ENCODE data around the gene AMH. TPM values are rescaled to one million over a fixed set of nuclear protein-coding genes. Genes with fewer than 3 reads are reported as not detected.

Gene AMH
- total RNA-seq, 1 experiment from 2014 or later, result 5.0 TPM

DNA sequence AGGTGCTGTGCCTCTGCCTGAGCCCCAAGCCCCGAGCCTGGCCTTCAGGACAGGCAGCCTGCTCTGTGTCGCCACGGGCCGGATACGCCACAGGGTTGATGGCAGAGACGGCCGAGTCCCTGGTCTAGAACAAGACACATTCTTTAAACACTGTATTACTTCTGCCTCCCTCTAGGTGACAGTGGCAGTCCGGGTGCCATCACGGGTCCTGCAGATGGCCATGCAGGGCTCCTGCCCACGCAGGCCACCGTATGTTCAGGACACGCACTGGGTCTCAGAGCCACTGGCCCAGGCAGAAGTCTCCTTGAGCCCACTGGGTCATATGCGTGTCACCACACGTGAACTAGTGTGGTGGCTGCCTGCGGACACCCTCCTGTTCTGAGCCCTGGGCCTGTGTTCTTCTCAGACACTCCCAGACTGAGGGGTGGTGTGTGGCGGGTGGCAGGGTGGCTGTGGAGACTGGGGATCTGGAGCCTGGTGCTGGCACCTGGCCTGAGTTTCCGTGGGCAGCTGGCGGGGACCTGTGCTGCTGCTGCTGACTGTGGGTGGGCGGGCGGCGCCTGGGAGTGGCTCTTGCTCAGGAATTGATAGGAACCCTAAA, 17.4 kb upstream of the AMH start:
- no peak overlapping the region for H3K4me3 Mint-ChIP-seq (ENCODE audit: low read depth, unreplicated experiment)
- peak; percentile 15 for DNase-seq
- intact Hi-C loops (cut with micrococcal nuclease; ENCODE audit: unreplicated experiment), result loop anchor here (10.0 kb wide), 1 partner anchor 77 kb away; the partner anchor contains the start of gene AP3D1
- CTCF ChIA-PET, result interaction anchor here (0.6 to 0.7 kb wide), 3 partner anchors 74 to 237 kb away, joined by 3 to 4 read pairs (median 4); no protein-coding TSS in a partner anchor
- TF ChIP-seq, protein P1, sequence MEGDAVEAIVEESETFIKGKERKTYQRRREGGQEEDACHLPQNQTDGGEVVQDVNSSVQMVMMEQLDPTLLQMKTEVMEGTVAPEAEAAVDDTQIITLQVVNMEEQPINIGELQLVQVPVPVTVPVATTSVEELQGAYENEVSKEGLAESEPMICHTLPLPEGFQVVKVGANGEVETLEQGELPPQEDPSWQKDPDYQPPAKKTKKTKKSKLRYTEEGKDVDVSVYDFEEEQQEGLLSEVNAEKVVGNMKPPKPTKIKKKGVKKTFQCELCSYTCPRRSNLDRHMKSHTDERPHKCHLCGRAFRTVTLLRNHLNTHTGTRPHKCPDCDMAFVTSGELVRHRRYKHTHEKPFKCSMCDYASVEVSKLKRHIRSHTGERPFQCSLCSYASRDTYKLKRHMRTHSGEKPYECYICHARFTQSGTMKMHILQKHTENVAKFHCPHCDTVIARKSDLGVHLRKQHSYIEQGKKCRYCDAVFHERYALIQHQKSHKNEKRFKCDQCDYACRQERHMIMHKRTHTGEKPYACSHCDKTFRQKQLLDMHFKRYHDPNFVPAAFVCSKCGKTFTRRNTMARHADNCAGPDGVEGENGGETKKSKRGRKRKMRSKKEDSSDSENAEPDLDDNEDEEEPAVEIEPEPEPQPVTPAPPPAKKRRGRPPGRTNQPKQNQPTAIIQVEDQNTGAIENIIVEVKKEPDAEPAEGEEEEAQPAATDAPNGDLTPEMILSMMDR (IDR thresholded peaks at IDR 0.05; ENCODE audit: unreplicated experiment), result no peak
- BruUV-seq (replicated peaks), result no TSS peak
- no peak overlapping the region for H3K27ac Mint-ChIP-seq (ENCODE audit: unreplicated experiment)
- no peaks in the 10 kb centered on the region for H3K27me3 Mint-ChIP-seq (ENCODE audit: unreplicated experiment)
- no peaks in the 10 kb centered on the region for H3K9me3 Mint-ChIP-seq (ENCODE audit: low read depth, unreplicated experiment)
- no peaks in the 10 kb centered on the region for H3K4me1 Mint-ChIP-seq (ENCODE audit: low read depth, unreplicated experiment)
- H3K36me3 Mint-ChIP-seq (ENCODE audit: insufficient read depth, unreplicated experiment), result peaks cover 67% of the 10 kb centered on the region

DNA sequence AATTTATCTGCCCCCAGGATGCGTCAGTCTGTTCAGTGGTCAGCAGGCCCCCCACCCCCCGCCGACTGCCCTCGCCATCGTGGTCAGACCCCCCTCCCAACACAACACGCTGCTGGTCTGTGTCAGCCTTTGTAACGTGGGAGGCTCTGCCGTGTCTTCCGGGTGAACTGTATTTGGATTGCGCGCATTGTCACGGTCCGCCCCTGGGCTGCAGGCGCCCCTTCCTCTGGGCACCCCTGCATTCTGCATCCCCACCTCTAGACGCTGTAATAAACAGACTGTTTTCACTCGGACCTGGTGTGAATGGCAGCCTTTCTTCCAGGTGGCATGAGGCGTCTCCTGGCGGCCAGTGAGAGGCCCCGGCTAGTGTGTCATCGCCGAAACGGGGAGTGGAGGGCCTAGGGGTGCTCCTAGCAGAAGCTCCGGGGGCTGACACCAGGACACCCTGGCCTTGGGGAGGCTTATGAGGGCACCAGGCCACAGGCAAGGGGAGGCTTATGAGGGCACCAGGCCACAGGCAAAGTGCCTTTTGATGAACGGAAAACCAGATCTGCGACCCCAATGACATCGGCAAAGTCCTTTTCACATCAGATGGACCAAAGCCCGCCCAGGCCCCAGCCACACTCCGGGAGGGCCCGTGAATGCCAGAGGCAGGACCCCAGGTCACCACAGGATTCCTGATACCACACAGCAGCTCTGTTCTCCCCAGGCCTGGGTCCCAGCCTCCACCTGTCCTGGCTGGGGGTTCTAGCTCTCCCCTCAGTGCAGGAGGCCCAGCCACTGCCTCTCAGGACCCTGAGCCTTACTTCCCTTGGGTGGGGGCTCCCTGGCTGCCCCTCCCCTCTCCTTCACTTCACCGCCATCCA, 16.6 kb upstream of the AMH start:
- no peak for DNase-seq
- intact Hi-C loops (cut with micrococcal nuclease; ENCODE audit: unreplicated experiment), result loop anchor here (10.0 kb wide), 1 partner anchor 78 kb away; the partner anchor contains the start of gene AP3D1
- no TSS peak for BruUV-seq (replicated peaks)
- CTCF ChIA-PET, result interaction anchor here (0.5 kb wide), 1 partner anchor 405 kb away, joined by 4 read pairs; no protein-coding TSS in a partner anchor
- Mint-ChIP-seq H3K9me3 (ENCODE audit: low read depth, unreplicated experiment) (no peaks in the 10 kb centered on the region), H3K4me3 (ENCODE audit: low read depth, unreplicated experiment) (no peak overlapping the region), H3K27me3 (ENCODE audit: unreplicated experiment) (no peaks in the 10 kb centered on the region), H3K4me1 (ENCODE audit: low read depth, unreplicated experiment) (no peaks in the 10 kb centered on the region), H3K36me3 (ENCODE audit: insufficient read depth, unreplicated experiment) (peaks cover 73% of the 10 kb centered on the region), H3K27ac (ENCODE audit: unreplicated experiment) (no peak overlapping the region)
- TF ChIP-seq, protein P1 (IDR thresholded peaks at IDR 0.05; ENCODE audit: unreplicated experiment), result no peak

DNA sequence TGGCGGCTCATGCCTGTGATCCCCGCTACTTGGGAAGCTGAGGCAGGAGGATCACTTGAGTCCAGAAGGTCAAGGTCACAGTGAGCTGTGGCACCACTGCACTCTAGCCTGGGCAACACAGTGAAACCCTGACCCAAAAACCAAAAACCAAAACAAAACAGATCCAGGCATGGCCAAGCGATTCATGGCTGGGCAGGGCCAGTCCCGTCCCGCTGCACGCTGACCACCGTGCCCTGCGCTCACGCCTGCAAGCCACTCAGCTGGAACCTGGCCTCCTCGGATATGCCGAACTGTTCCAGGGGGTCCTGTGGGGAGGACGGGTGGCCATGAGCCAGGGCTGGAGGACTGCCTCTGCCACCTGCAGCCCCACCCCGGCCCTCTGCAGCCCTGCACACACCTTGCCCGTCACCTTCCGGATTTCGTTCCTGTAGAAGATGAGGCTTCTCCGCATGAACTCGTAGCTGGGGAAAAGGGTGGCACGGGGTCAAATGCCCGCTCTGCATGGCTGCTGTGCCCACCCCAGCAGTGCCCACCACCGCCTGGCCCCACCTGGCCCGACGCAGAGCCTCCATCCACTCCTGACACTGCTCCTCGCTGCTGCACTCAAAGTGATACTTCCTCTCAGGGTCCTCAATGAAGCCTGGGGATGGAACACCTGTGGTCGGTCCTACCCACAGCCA, 15.4 kb upstream of the AMH start:
- intact Hi-C loops (cut with micrococcal nuclease; ENCODE audit: unreplicated experiment), result loop anchor here (10.0 kb wide), 1 partner anchor 79 kb away; the partner anchor contains the start of gene AP3D1
- TF ChIP-seq, protein P1 (IDR thresholded peaks at IDR 0.05; ENCODE audit: unreplicated experiment), result no peak
- no peak overlapping the region for H3K27ac Mint-ChIP-seq (ENCODE audit: unreplicated experiment)
- no peaks in the 10 kb centered on the region for H3K27me3 Mint-ChIP-seq (ENCODE audit: unreplicated experiment)
- H3K4me1 Mint-ChIP-seq (ENCODE audit: low read depth, unreplicated experiment), result peaks cover 6% of the 10 kb centered on the region
- H3K9me3 Mint-ChIP-seq (ENCODE audit: low read depth, unreplicated experiment), result no peaks in the 10 kb centered on the region
- H3K36me3 Mint-ChIP-seq (ENCODE audit: insufficient read depth, unreplicated experiment), result peaks cover 82% of the 10 kb centered on the region
- H3K4me3 Mint-ChIP-seq (ENCODE audit: low read depth, unreplicated experiment), result peak overlapping the region; percentile 78
- DNase-seq, result no peak
- CTCF ChIA-PET, result no interaction called here
- BruUV-seq (replicated peaks), result no TSS peak

DNA sequence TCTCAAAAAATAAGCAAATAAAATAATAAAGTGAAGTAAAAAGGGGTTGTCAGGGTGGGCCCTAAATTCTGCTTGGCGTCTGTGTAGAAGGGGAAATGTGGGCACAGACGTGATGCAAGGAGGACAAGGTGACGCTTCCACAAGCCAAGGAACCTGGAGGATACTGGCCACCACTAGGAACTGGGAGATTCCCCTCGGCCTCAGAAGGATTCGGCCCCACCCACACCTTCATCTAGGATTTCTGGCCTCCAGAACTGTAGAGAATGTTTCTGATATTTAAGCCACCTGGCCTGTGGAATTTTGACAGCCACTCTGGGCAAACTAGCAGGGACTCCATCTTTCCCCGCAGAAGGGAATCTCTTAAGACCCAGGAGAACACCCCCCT, 14.1 kb upstream of the AMH start:
- TF ChIP-seq, protein P1 (IDR thresholded peaks at IDR 0.05; ENCODE audit: unreplicated experiment), result no peak
- Mint-ChIP-seq H3K9me3 (ENCODE audit: low read depth, unreplicated experiment) (no peaks in the 10 kb centered on the region), H3K36me3 (ENCODE audit: insufficient read depth, unreplicated experiment) (peaks cover 82% of the 10 kb centered on the region), H3K4me1 (ENCODE audit: low read depth, unreplicated experiment) (peaks cover 19% of the 10 kb centered on the region), H3K4me3 (ENCODE audit: low read depth, unreplicated experiment) (peak overlapping the region; percentile 78), H3K27ac (ENCODE audit: unreplicated experiment) (no peak overlapping the region), H3K27me3 (ENCODE audit: unreplicated experiment) (no peaks in the 10 kb centered on the region)
- CTCF ChIA-PET, result interaction anchor here (0.5 to 1.1 kb wide), 5 partner anchors 27 to 357 kb away, joined by 3 to 6 read pairs (median 4); no protein-coding TSS in a partner anchor
- DNase-seq, result no peak
- BruUV-seq (replicated peaks), result TSS peak; percentile 57
- intact Hi-C loops (cut with micrococcal nuclease; ENCODE audit: unreplicated experiment), result loop anchor here (5.0 to 10.0 kb wide), 2 partner anchors 37 to 80 kb away; partner anchors contain the start of gene AP3D1

Measured in Calu3 (cell line).